ENCODE measurements around the gene GTF3A.

DNA sequence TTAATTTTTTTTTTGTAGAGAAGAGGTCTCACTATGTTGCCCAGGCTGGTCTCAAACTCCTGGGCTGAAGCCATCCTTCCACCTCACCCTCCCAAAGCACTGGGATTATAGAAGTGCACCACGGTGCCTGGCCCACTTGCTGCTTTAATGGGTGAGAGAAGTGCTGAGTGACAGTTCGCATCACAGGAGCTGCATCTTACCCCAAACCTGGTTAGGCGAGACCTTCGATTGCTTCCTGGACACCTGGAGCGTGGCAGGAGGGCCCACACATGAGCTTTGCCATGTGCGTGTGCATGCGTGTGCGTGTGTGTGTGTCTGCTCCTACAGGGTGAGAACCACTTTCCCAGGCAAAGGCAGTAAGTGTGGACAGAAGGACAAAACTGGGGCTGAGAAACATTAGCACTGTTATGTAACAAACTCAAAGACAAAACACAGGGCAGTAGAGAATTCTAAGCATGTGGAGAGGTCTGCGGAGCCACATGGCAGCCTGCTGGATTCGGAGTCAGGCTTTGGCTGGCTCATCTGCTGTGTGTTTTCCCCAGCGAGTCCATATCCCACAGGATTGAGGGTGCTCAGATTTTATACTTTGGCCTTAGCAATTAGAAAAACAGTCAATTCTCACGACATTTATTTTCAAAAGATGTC is 37.6 kb downstream of the GTF3A start:
- TF ChIP-seq EZH2phosphoT487 (IDR thresholded peaks at IDR 0.05; ENCODE audit: low read length) (no peak), CTCF (IDR thresholded peaks at IDR 0.05; ENCODE audit: low read length) (no peak)
